Thoracic aorta (tissue), 2 donors: ENCODE measurements around the gene ZSWIM4. TPM values are rescaled to one million over a fixed set of nuclear protein-coding genes. Genes with fewer than 3 reads are reported as not detected.

ENCODE experiments used
- ATAC-seq: fragments of 150-250 bp; one replicate; pipeline ENCODE4 v1.8.0; 2017; ENCODE audit warnings: low read depth; ENCODE audit not compliant: insufficient number of reproducible peaks, low FRiP score
- DNase-seq: peaks from one replicate; pipeline ENCODE4 v3.0.0-alpha.2; 2020; ENCODE audit warnings: low spot score
- H3K27ac ChIP-seq, 2 donors: fragments of 200-600 bp; sonication (generic); 1 replicate in 1 of 2; 2 replicates in 1 of 2; pipeline ENCODE4 v1.5.1; 2016; ENCODE audit warnings: mild to moderate bottlenecking in 2 of 2, moderate library complexity in 2 of 2
- H3K27me3 ChIP-seq: fragments of 200-600 bp; sonication (generic); replicated peaks from 2 replicates; pipeline ENCODE4 v1.6.0; 2016; ENCODE audit warnings: mild to moderate bottlenecking; ENCODE audit not compliant: insufficient read depth
- H3K36me3 ChIP-seq: fragments of 200-600 bp; sonication (generic); one replicate; pipeline ENCODE4 v1.5.1; 2016
- H3K4me1 ChIP-seq, 2 donors: fragments of 200-600 bp; sonication (generic); 1 replicate in 1 of 2; 2 replicates in 1 of 2; pipeline versions ENCODE4 v1.5.1 to v1.6.0; 2016; ENCODE audit warnings: low read depth in 2 of 2, mild to moderate bottlenecking in 1 of 2; ENCODE audit not compliant: control insufficient read depth in 1 of 2
- H3K4me3 ChIP-seq: fragments of 200-600 bp; sonication (generic); 2 replicates; pipeline ENCODE4 v1.5.1; 2016; ENCODE audit warnings: mild to moderate bottlenecking
- H3K9me3 ChIP-seq: fragments of 200-600 bp; sonication (generic); 2 replicates; pipeline ENCODE4 v1.5.1; 2016
- CTCF ChIP-seq: fragments of 200-600 bp; sonication (generic); IDR thresholded peaks from one replicate; pipeline ENCODE4 v1.5.1; 2019; ENCODE audit warnings: antibody characterized with exemption
- total RNA-seq, 2 donors: library from RNA; depleted of rRNA; stranded (reverse); fragments of >200 nt; gene quantifications; one replicate each; pipeline versions ENCODE4 v1.1.0 to v1.2.3, GENCODE V29; 2016

ZSWIM4 gene
- total RNA-seq, 2 donors from 2014 or later: 9.5 to 11.8 TPM

- no peak for ATAC-seq
- Histone ChIP-seq H3K9me3 (no peaks in the 10 kb centered on the region), H3K27me3 (no peaks in the 10 kb centered on the region), H3K27ac (peak overlapping the region; percentile 76 to 100), H3K36me3 (no peaks in the 10 kb centered on the region), H3K4me3 (peak overlapping the region; percentile 99), H3K4me1 (peaks cover 16 to 38% of the 10 kb centered on the region in 2 donors)
- TF ChIP-seq CTCF: no peak
- DNase-seq: no peak
These were observed 505 bp downstream of the ZSWIM4 start for GRCh38 chr19:13795595-13796300.

GRCh38 chr19:13796301-13797057 lies 1.2 kb downstream of the ZSWIM4 start:
- peaks cover 16 to 38% of the 10 kb centered on the region in 2 donors for H3K4me1 ChIP-seq
- H3K27ac ChIP-seq: peak overlapping the region; percentile 76 to 100
- ATAC-seq: peak; percentile 33
- TF ChIP-seq CTCF: no peak
- no peaks in the 10 kb centered on the region for H3K36me3 ChIP-seq
- H3K27me3 ChIP-seq: no peaks in the 10 kb centered on the region
- peak overlapping the region; percentile 99 for H3K4me3 ChIP-seq
- H3K9me3 ChIP-seq: no peaks in the 10 kb centered on the region
- peak; percentile 77 for DNase-seq

GRCh38 chr19:13797058-13797440 lies 1.8 kb downstream of the ZSWIM4 start:
- no peaks in the 10 kb centered on the region for H3K36me3 ChIP-seq

GRCh38 chr19:13797870-13798269 lies 2.6 kb downstream of the ZSWIM4 start:
- ATAC-seq: no peak
- Histone ChIP-seq H3K27ac (peak overlapping the region; percentile 76 to 100), H3K36me3 (no peaks in the 10 kb centered on the region), H3K4me1 (peaks cover 16 to 38% of the 10 kb centered on the region in 2 donors), H3K9me3 (no peaks in the 10 kb centered on the region), H3K4me3 (no peak overlapping the region), H3K27me3 (no peaks in the 10 kb centered on the region)
- DNase-seq: peak; percentile 58
- TF ChIP-seq CTCF: no peak

More at GRCh38 chr19:13797058-13797440, 1.8 kb downstream of the ZSWIM4 start:
- TF ChIP-seq CTCF: no peak
- no peaks in the 10 kb centered on the region for H3K27me3 ChIP-seq
- ATAC-seq (no peak), DNase-seq (no peak)
- H3K9me3 ChIP-seq: no peaks in the 10 kb centered on the region
- peak overlapping the region; percentile 99 for H3K4me3 ChIP-seq
- peak overlapping the region; percentile 76 to 100 for H3K27ac ChIP-seq
- H3K4me1 ChIP-seq: peaks cover 16 to 38% of the 10 kb centered on the region in 2 donors

- Histone ChIP-seq H3K4me3 (no peak overlapping the region), H3K9me3 (no peaks in the 10 kb centered on the region), H3K27me3 (no peaks in the 10 kb centered on the region), H3K4me1 (peaks cover 16 to 29% of the 10 kb centered on the region in 2 donors), H3K36me3 (no peaks in the 10 kb centered on the region), H3K27ac (no peak overlapping the region)
- TF ChIP-seq CTCF: no peak
- no peak for ATAC-seq
- no peak for DNase-seq
These were observed 4.4 kb downstream of the ZSWIM4 start for GRCh38 chr19:13799669-13800068.
